ENCODE measurements around the gene L2HGDH. TPM values are rescaled to one million over a fixed set of nuclear protein-coding genes. Genes with fewer than 3 reads are reported as not detected.
"Not testable (repeated sequence)": the region's sequence is repeated elsewhere in the genome, so short reads cannot be mapped to it uniquely, and the experiment has no call there.

The L2HGDH gene
- total RNA-seq: 7.1 and 8.2 TPM in 2 replicates
- 3.3 TPM for polyA plus RNA-seq (2012)

GRCh38 chr14:50311972-50312733 lies at the start of gene L2HGDH, which contains the start of gene DMAC2L:
Gene L2HGDH (minus strand): TSS chr14:50312229. CDS start chr14:50312150, 79 bp downstream.
Gene DMAC2L (plus strand): TSS chr14:50312324. CDS start chr14:50321488, 9,164 bp downstream.
- peak; percentile 97 for DNase-seq (ENCODE audit: low read depth)

DNA sequence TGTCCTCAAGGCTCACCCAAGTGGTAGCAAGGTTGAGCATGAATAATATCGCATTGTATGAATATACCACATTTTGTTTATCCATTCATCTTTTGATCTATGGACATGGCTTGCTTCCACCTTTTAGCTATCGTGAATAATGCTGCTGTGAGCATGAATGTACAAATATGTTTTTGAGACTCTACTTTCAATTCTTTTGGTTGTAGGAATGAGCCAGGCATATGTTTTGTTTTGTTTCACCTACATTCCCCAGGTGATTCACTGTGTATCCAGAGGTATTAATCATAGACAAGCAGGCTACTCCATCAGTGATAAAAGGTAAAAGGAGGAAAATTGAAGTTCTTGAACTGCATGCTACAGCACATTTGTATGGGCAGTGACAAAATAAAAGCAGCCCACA lies 48.8 kb upstream of the L2HGDH start:
- no peak for DNase-seq (ENCODE audit: low read depth)

- no peak for DNase-seq (ENCODE audit: low read depth)
These were observed 48.1 kb upstream of the L2HGDH start for GRCh38 chr14:50360093-50360492.

- no peak for DNase-seq (ENCODE audit: low read depth)
These were observed 47.6 kb upstream of the L2HGDH start for GRCh38 chr14:50359631-50360030.

DNA sequence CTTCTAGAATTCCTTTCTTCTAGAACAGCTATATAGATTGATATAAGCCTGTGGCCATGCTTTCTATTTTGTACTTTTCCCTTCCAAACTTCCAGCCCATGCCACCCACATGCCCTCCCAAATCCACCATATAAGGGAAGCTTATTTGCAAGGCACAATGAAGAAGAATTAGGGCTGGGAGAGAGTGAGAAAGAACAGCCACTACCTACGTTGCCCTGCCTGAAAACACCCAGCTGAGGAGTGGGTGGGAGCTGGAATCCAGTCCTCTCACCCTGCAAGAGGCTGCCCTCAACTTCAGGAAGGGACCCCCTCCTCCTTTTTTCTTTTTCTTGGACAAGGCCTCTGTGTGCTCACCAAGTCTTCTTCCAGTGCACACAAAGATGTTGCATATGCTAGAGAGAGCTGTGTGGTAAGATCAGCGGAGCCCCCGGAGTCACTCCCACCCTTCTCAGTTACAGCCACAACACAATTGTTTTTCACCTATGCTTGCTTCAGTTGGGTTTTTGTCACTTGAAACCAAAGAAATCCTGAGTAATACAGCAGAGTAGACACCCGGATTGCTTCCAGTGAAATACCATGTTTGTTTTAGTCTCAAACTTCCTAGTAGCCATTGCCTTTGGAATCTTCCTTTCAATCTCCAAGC lies 45.8 kb upstream of the L2HGDH start:
- no peak for DNase-seq (ENCODE audit: low read depth)

DNA sequence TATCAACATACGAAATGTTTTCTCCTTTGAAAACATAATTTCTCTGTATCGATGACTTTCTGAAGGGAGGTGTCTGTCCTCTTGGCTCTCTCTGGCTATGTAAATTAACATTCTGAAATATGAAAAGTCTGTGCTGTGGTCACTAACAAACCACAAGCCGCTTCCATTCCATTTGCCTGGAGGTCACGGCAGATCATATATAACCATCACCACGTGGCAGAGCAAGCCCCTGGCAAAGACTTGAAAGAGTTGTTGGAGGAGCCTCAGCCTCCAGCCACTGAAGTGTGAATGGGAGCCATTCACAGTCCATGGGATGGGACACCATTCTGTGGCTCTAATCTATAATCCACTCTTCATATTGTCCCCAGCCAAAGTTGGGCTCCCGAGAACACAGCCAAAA lies 45.1 kb upstream of the L2HGDH start:
- DNase-seq (ENCODE audit: low read depth): no peak

DNA sequence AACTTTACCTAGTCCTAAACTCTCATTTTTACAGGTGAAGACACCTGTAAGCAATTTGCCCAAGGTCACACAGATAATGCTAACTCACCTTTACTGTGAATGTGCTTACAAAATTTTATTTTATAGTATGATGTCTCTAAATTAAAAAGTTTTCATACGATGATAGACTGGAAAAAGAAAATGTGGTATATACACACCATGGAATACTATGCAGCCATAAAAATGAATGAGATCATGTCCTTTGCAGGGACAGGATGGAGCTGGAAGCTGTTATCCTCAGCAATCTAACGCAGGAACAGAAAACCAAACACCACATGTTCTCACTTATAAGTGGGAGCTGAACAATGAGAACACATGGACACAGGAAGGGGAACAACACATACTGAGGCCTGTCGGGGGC lies 44.3 kb upstream of the L2HGDH start:
- DNase-seq (ENCODE audit: low read depth): not testable (repeated sequence)

GRCh38 chr14:50355692-50356091 lies 43.7 kb upstream of the L2HGDH start:
- no peak for DNase-seq (ENCODE audit: low read depth)

DNA sequence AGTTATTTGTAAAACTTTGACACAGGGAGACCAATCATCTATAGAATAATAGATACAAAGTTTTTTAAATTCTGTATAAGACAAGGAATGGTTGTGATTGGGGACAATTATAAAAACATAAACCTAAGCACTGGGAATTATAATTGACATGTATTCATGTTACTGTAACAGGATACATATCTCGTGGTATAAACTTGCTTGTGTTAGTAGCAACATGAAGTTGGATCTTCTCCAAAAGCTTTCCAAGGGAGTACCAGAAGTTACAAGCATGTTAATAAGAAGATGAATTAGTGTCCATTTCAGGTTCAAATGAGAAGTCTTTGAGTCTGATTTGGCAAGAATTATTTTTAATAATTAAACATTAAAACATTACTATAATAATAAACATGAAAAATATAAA lies 42.5 kb upstream of the L2HGDH start:
- peak; percentile 74 for DNase-seq (ENCODE audit: low read depth)

DNA sequence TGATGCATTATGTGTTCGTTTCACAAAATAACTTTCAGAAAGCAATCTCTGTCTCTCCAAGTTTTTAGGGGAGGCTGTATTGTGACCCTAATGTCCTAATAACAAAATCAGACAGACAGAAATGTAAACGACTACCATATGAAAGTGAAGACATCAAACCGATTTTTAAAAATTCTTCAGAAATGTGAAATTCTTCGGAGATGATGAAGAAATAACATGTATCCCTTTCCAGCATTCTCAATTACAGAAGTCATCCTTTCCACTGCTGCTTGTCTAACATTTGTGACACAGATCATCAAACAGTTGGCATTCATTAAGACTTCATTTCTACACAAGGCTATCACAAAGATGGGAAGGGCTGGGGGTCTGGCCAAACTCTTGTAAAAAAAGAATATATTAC lies 41.1 kb upstream of the L2HGDH start:
- no peak for DNase-seq (ENCODE audit: low read depth)

DNA sequence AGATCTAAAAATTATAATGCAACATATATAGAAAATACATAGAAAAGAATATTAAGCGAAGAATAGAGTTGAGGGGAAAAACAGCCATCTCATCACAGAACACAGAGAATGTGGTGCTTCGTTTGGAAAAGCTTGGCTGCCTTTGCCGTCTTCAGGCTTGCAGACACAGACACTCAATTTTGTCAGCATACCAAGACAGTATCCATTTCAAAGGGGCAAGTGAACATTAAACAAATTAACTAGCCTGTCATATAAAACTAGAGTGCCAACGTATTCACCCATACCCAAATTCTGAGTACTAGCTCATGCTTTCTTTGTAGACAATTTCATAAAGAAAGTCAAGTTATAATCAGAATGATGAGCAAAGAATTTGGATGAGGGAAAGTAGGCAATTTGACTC lies 40.6 kb upstream of the L2HGDH start:
- DNase-seq (ENCODE audit: low read depth): no peak

- DNase-seq (ENCODE audit: low read depth): peak; percentile 45
These were observed 38.9 kb upstream of the L2HGDH start for GRCh38 chr14:50350975-50351374.

GRCh38 chr14:50348933-50349332 lies 36.9 kb upstream of the L2HGDH start:
- DNase-seq (ENCODE audit: low read depth): no peak

GRCh38 chr14:50347521-50347920 lies 35.5 kb upstream of the L2HGDH start:
- DNase-seq (ENCODE audit: low read depth): peak; percentile 45

DNA sequence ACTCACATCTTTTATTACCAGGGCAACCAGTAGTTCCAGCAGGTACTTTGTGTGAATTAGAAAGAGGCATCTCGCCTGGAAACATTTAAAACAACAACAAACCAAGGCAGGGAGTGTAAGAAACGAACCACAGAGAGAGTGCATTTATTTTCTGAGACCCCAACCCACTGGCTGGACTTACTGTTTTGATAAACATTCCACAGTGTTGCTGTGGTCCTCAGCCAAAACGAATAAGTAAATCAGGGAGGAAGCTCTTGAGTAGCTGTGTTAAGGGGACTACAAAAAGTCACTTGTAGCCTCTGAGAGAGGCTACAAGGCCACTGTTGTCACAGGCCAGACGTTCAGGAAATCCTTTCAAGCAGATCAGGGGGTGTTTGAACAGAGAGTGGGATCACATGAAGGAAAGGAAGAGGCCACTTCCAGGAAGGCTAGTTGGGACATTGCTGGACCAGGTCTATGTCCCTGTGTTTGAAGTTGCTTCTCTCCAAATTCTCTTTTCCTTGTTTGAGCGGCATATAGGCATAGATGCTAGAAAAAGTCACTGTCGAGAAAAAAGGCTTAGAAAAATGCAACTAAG lies 33.9 kb upstream of the L2HGDH start:
- no peak for DNase-seq (ENCODE audit: low read depth)

GRCh38 chr14:50344876-50345563 lies 33.0 kb upstream of the L2HGDH start:
- DNase-seq (ENCODE audit: low read depth): no peak

DNA sequence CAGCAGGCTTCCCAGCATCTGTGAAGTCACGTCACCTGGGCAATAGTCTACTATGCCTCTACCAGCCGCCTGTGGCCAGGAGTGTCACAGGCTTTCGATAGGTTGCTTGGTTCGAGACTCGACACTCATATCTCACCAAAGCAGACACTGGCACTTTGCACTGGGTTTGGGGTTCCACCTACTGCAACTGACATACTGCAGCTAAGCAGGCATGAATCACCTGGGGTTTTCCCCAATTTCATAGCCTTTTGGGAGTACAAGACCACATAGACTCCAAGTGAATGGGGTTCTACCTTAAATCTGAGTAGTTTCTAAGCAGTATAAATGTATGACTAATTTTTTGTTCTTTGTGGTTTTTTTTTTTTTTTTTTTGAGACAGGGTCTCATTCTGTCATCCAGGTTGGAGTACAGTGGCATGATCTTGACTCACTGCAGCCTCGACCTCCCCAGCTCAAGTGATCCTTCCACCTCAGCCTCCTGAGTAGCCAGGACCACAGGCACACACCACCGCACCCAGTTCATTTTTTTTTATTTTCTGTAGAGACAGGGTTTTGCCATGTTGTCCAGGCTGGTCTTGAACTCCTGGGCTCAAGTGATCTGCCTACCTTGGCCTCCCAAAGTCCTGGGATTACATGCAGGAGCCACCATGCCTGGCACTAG lies 32.2 kb upstream of the L2HGDH start:
- DNase-seq (ENCODE audit: low read depth): no peak

GRCh38 chr14:50343434-50343833 lies 31.4 kb upstream of the L2HGDH start:
- DNase-seq (ENCODE audit: low read depth): peak; percentile 38

DNA sequence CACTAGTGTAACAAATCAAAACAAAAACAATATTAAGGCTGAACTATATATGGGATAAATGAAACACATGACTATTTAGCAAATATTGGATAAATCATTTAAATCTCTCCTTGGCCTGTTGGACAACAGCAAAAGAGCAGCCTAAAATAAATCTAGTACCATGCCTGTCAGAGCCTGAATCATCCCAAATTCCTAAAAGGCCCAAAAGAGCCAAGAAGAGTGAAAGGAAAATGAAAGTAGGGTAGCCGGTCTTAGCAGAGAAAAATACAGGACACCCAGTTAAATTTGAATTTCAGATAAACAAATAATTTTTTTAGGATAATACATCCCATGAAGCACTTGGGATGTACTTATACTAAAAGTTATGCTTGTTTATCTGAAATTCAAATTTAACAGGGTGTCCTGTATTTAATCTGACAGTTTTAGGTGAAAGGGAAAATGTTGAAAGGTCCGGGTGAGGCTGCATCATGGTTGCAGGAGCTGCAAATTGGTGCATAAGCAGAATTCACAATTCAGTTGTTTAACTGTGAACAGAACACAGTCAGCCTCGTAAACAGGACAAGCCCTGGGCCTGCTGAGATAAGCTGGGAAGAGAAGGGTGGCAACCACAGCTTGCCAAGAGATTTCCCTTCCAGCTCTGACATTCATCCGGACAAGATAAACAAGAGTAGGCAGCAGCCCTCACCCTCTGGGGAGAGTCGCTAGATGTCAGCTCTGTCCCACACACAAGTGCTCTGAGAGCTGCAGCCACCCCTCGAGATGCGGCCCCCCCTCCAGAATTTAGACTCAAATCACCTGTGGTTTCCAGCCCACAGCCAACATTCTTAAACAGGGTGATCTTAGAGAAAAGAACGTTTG lies 30.4 kb upstream of the L2HGDH start:
- DNase-seq (ENCODE audit: low read depth): peak; percentile 91

DNA sequence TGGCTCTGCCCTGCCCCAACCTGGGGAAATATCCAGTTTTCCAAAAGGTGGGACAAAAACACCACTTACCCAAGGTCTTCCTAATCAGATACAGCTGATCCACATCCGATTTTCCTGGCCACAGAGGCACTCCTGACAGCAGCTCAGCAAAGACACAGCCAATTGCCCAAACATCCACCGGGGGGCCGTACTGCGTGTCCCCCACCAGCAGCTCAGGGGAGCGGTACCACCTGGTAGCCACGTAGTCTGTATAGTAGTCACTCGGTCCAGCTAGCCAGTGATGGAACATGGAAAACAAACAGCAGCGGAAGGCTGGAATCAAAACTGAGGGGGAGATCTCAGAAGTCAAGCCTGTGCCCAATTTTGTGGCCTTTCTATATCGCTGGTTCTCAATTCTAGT lies 28.9 kb upstream of the L2HGDH start:
- no peak for DNase-seq (ENCODE audit: low read depth)
